T-helper 2 cell treated with Interferon-gamma antibody and Interleukin-4, amounts not matched to agents 100 ng/mL and 5 ng/mL, for 36 hours (primary cell): Measurements from ENCODE around the gene VASN. TPM values are rescaled to one million over a fixed set of nuclear protein-coding genes. Genes with fewer than 3 reads are reported as not detected.

Experiments
- intact Hi-C: fragments of 100-400 bp; cut with micrococcal nuclease; formaldehyde crosslinking; loops from one replicate; pipeline ENCODE4 v1.15.1; 2023
- total RNA-seq: library from RNA; stranded (reverse); gene quantifications from 2 replicates; pipeline ENCODE4 v1.2.3, GENCODE V29; 2022

Gene VASN
- total RNA-seq, 1 donor from 2014 or later, result not detected

DNA sequence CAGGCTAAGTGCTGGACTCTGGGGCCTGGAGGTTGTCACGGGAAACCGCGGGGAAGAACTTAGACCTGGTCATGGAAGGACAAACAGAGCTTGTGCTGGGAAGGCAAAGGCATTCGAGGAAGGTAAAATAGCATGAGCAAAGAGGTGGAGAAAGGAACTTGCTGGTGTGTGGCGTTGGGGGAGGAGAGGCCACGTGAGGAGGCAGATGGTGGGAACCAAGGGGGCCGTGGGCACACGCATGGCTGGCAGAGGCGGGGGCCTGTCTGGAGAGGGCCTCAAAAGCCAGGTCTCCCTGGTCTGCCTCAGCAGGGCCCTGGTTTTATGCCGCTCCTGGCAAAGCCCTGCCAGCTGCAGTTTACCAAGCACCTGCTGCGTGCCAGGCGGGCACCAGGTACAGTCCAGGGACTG lies 29.4 kb downstream of the VASN start:
- intact Hi-C loops, result loop anchor here (5.0 kb wide), 1 partner anchor 44 kb away; no protein-coding TSS in a partner anchor

DNA sequence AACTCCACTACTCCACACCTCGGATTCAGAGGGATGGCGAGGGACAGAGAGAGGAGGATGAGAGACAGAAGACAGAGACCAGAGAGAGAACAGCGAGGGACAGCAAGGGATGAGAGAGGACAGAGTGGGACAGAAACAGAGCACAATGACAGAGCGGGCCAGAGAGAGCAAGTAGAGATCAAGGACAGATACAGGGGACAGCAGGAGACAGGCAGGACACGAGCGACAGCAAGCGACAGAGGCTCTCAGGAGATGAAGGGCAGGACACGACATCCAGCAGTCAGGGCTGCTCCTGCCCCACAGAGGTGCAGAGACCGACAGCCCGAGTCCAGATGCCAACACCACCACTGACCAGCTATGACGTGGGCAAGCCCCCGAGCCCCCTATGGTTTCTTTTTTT lies 29.9 kb downstream of the VASN start:
- intact Hi-C loops, result loop anchor here (5.0 kb wide), 1 partner anchor 44 kb away; no protein-coding TSS in a partner anchor

DNA sequence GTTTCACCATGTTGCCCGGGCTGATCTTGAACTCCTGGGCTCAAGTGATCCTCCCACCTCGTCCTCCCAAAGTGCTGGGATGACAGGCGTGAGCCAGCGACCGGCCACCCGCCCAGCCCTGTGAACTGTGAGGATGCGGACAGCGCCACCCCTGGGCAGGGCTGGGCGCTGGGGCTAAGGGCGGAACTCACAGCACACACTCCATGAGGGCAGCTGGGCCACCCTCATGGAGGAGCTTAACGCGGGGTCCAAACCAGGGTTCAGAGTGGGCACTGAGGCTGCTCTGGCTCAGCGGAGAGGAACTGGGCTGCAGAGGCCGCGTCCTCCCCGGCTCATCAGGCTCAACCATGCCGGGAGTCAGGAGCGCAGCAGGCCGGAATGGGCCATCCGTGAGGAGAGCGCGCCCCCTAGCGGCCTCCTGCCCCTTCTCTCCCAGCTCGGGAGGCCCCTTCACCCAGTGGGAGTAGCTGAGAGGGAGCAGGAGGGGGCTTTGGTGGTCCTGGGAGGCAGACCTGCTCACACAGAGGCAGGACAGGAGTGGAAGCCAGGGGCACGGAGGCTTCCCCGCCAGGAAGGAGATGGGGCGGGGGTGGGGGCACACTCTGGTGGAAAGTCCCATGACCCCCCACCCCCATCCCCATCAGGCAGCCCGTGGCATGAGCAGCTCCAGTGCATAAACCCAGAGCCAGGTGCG lies 30.9 kb downstream of the VASN start:
- intact Hi-C loops, result loop anchor here (5.0 kb wide), 1 partner anchor 45 kb away; no protein-coding TSS in a partner anchor

DNA sequence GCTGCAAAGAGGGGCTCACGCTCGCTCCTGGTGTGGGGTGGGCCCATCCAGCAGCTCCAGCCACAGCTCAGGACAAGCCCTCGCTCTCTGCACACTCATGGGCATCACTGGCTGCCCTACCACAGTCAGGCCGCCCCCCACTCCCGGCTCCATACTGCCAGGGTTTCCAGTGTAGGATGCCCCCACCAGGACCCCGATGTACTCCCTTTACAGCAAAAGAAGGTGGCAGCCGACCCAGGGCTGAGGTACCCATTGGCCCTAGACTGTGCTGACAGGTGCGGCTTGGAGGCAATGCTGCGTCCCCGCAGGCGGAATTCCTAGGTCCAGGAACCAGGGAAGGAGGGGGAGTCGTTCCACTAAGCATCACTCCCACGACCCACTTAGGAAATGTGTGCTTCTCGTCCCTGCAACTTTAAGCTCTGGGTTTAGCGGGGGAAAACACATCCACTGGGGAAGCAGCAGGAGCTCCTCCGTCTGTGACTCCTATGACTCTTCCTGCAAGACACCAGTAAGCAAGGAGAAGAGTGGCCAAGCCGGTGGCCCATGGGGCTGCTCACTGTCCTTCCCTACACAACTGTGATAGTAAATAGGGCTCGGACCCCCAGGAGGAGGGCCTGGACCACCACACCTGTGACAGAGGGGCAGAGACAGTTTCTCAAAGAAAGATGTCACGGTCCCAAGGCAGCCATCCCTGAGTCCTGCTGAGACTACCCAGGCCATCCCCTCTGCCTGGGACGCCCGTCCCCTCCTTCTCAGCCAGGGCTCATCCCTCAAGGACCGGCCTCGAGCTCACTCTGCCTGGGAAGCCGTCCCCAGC lies 31.7 kb downstream of the VASN start:
- intact Hi-C loops, result loop anchor here (5.0 kb wide), 1 partner anchor 46 kb away; no protein-coding TSS in a partner anchor

DNA sequence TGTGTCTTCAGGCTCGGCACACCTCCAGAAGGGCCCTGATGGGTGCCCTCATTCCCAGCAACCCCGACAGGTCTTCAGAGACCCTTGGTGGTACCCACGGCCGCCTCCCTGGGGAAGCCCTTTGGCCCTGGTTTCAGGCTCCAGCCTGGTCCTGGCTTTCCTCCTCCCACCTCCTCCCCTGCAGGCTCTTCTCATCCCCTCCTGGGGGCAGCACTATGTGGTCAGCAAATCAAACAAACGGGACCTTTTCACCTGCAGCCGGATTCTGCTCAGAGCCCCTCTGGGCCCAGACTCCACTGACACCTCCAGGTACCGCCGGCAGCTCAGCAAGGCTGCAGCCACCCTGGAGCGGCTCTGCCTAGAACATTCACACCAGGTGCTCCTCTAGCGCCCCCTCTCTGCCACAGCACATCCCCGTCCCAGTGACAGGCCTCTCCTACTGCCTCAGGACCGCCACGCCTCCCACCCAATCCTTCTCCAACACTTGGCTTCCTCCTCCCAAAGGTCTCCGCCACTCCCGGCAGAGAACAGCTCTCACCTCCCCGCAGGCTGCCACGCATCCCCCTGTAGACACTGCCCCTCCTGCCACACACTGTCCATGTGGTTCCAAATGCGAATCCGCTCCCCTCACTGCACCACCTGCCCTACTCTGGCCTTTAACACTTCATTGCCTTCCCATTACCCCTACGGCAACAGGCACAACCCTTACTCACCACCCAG lies 32.8 kb downstream of the VASN start:
- intact Hi-C loops, result loop anchor here (5.0 kb wide), 1 partner anchor 47 kb away; no protein-coding TSS in a partner anchor

DNA sequence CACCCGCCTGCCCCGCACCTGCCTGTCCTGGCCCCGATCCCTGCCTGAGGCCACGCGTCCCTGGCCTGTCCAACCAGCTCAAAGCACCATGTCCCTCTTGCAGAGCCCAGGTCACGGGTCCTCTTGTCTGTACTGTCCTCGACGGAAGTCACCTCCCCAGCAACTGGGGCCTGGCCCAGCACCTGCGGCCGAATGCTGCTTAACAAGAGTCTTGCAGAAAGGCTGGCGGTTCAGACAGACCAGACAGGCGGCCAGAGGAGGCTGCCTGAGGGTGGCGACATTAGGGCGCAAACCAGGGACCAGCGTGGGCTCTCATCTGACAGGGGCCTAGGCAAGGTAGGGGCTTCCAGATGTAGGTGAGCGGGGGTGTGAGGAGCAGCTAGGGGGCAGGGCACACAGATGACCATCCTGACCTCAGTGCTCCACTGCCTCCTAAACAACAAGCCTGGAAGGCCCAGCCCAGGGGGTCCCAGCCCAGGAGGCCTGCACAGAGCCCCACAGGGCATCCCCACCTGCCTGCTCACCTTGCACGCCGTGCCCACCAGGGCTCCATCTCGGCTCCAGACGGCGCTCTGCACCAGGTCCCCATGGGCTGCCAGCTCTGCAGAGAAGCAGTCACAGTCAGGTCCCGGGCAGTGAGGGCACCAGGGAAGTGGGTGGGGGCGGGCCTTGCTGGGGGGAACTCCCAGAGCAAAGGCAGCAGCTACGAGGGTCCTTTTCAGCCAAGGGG lies 33.5 kb downstream of the VASN start:
- intact Hi-C loops, result loop anchor here (5.0 kb wide), 1 partner anchor 48 kb away; no protein-coding TSS in a partner anchor

DNA sequence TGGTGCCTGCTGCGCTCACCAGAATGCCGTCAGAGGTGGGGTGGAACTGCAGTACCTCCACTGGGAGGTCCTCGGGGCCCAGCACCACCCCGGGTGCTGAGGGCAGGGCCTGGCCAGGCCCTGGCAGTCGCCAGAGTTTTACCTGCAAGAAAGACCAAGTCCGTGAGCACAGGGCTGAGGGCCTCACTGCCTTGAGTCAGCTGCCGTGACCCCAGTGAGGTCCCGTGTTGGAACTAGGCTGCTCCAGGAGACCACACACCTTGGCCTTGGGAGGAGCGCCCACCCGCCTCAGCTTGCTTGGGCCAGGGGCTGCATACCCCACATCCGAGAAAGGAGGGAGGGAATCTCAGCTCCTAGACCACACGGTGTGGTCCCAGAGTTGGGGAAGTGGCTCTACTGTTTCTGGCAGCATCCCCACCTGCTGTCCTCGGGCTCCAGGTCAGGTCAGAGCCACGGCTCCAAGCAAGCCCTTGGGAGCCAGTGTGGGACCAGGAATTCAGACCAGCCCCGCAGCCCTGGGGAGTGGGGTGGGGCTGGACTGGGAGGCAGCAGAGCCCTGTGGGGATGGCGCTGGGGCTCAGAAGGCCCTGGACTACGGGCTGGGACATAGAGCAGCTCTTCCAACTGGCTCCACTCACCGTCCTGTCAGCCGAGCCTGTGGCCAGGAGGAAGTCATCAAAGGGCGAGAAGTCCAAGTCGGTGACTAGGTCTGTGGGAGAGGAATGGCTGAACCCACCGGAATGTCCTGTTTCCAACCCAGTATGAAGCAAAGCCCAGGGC lies 36.1 kb downstream of the VASN start:
- intact Hi-C loops, result no loop called here

DNA sequence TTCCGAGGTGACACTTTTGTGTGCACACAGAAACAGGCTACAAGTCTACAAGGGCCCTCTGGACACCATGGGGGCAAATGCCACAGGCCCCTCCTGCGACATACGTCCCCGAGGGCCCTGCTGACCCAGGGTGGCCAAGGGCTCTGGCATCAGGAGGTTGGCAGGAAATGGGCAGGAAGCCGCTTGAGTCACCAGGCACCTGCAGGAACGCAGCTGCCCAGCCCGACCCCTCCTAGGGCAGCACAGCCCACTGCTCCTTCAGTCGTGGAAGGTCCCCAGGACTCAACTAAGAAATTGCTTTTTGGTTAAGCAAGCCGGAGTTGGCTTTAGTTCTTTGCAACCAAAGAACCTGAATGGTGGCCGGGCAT lies 36.7 kb downstream of the VASN start:
- intact Hi-C loops, result no loop called here

DNA sequence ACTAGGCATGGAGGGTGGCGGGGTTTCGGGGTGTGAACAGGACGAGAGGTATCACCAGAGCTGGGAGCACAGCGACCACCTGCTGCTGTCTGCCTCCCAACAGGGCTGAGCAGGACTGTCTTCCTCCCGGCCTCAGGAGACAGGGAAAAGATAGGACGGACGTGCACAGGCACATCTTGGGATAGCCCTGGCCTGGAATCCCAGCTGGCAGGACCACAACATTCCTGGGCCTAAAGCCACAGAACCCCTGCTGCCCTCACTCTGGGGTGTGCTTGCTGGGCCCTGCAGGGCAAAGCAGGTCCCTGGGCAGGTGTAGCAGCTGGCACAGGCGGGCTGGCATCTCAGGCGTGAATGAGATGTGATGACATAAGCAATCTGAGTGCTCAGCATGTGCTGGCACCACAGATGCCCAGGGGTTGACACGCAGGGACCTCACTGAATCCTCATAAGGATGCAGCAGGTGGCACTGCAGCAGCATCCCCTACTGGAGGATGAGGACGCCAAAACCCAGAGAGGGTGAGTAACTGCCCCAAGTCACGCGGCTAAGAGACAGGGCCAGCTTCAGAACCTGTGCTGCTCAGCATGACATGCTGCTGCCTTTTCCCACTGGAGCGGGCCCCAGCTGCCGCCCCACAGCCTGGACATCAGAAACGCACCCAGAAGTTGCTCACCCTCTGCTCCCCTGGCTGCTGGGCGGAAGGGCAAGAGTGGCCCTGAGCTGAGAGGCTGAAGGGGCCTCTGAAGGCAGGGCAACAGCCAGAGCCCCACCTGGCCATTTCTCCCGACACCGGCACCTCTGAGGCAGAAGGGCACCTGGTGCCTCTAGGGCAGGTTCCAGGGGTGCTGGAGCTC lies 37.7 kb downstream of the VASN start:
- intact Hi-C loops, result no loop called here

DNA sequence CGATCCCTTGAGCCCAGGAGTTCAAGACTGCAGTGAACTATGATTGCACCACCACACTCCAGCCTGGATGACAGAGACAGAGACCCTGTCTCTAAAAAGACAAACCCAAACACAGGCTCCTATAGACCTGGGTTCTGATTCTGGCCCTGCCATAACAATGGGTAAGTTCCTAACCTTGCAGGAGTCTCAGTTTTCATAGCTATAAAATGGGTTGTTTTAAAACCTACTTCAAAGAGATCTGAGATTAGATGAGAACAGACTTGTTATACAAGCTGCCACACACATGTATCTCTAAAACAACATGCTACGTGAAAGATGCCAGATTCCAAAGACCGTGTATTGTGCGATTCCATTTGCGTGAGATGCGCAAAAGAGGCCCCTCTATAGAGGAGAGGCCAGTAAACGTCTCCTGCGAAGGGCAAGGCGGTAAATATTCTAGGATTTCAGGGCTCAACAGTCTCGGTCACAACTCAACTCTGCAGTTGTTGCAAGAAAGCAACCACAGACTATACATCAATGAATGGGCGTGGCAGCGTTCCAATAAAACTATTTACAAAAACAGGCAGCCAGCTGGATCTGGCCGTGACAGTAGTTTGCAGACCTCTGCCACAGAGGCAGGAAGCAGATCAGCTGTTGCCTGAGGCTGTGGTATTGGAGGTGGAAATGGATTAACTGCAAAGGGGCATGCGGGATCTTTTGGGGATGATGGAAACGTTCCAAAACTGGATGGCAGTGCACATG lies 38.9 kb downstream of the VASN start:
- intact Hi-C loops, result loop anchor here (5.0 kb wide), 1 partner anchor 207 kb away; no protein-coding TSS in a partner anchor

DNA sequence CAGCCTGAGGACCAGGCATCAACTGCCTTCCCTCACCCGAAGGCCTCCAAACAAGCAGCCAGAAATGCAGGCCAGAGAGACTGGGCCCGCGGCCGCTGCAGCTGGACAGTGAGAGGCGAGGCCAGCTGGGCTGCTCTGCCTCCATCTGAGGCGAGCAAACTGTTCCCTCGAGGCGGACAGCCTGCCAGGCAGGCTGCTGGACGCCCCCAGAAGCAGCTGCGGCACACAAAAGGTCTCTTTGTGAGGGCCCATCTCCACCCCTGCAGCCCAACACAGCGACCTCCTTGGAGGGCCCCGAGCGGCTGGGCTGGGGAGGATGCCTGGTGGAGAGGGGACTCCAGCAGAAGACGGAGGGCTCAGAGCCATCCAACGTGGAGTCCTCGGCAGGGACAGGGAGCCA lies 40.0 kb downstream of the VASN start:
- intact Hi-C loops, result loop anchor here (5.0 kb wide), 1 partner anchor 206 kb away; no protein-coding TSS in a partner anchor

DNA sequence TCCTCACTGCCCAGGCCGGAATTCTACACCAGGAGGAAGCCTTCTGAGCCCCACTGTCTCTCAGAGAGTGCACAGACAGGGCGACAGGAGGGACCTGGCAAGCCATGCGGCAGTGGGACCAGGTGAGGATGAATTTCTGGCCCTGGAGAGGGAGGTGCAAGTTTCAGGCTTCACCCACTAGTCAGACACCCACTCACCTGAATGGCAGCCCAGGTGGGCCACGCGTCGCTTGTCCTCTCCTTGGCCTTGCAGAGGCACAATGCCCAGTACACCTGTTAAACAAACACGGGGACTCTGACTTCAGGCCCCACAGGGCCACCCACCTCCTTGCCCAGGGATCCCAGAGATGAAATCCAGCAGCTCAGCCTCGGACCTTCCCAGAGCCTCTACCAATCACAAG lies 40.5 kb downstream of the VASN start:
- intact Hi-C loops, result loop anchor here (5.0 kb wide), 1 partner anchor 205 kb away; no protein-coding TSS in a partner anchor

DNA sequence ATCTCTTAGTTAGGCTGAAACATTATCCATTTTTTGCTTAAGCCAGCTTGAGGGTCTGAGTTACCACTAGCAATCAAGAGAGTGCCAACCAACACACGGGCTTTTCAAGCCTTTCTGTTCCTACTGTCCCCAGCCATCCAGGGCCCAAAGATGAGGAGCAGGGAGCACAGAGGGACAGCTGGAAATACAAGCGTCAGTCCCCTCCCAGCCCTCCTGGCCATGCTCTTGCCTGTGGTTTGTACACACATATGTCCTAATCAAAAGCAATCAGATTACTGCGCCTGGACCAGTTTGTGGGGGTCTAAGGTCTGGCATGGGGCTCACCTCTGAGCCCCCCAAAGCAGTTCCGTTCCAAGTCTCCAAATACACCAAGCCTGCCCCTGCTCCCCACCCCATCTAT lies 41.2 kb downstream of the VASN start:
- intact Hi-C loops, result loop anchor here (5.0 kb wide), 1 partner anchor 204 kb away; no protein-coding TSS in a partner anchor

DNA sequence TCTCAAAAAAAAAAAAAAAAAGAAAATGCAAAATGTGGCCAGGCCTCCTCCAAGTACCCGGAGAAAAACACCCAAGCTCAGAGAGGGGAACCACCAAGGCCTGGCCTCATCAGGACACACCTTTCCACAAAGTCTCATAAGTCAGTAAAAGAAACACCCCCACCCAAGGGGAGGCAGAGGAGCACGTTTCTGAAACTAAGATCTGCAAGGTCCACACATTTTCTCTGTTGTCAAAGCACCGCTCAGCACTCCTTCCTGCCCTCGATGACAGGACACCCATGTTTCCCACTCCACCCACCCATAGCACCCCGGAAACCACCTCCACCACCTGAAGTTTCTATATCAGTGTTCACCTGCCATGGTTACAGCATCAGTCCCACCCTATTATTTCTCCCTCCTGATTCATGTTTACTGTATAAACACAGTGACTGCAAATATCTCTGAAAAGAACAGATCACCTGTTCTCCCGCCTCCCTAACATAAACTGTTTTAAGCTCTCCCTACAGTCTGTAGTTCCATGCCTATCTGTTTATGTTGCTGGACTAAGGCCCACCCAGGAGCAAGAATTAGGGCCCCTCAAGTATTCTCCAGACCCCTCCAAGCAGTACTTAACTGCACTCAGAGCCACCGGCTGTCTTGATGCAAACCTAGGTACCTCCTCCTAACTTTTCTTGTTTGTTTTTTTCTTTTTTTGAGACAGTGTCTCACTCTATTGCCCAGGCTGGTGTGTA lies 42.7 kb downstream of the VASN start:
- intact Hi-C loops, result loop anchor here (2.0 to 5.0 kb wide), 2 partner anchors 62 to 203 kb away; partner anchors contain the start of gene HMOX2

DNA sequence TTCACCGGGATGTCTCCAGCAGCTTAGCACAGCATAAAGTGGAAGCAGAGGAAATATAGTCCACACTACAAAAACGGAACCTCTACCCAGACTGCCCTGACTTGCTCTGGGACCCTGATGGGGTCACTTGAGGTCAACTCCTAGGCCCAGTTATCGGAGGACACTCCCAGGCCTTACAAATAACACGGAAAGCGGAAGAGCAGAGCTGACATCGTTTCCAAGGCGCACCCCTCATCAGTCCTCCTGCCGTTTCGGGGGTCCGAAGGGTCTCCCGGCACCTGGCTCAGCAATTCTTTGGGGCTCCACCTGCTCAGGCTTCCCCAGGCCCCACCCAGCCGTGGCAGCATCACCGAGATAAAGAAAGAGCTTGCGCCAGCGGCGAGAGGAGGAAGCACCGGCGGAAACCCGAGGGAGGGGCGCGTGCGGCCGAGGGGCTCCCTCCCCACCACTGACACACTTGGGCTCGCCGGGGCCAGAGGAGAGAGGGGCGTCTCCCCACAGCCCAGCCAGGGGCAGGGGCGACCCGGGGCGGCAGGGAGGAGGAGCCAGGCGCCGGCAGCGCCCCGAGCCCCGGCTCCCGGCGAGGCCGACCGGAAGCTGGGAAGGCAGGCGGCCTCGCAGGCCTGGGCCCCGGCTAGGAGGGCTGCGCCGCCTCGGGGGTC lies 44.0 kb downstream of the VASN start:
- intact Hi-C loops, result loop anchor here (1.0 to 5.0 kb wide), 4 partner anchors 10 to 143 kb away; partner anchors contain the start of genes CDIP1, DNAJA3, HMOX2 and TFAP4

DNA sequence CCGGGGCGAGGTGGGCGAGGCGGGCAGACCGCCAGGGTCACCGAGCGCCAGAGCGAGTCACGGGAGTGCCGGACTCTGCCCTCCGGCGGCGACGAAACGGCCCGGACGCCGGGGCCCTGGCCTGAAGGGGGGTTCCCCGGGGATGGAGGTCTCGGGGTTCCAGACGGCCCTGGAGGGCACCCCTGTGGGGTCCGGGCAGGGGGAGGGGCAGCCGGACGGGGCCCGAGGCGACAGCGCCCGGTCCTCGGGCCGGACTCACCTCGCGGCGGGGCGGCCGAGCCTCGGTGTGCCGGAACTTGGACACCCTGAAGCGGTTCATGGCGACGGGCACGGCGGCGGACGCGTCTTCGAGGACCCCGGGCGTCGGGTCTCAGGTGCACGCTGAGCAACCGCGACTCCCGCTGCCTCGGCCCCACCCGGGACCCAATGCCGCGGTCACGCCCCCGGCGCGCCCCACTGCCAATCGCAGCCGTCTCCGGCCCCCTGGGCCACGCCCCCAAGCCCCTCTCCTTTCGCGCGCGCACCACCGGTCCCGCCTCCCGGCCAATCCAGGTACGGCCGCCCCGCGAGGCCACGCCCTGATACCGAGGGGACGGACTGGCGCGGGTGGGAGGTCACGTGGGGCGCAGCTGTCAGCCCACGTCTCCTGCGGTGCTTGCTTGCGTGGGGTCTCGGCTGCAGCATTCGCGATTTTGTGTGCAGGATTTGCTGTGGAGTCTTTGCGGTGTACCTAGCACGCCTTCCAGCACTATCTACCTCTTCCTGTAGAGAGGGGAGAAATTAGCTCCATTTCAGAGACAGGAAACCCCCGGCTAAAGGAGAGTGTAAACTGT lies 44.8 kb downstream of the VASN start, which contains the start of gene CORO7:
TSS of gene CORO7 (minus strand) at position 397 of the 833 bp plus-strand sequence. CDS start at position 319, 78 bp downstream.
- intact Hi-C loops, result loop anchor here (1.0 to 5.0 kb wide), 3 partner anchors 9 to 144 kb away; partner anchors contain the start of genes CDIP1, DNAJA3 and TFAP4
